ENCODE data around the gene DPM2.

GRCh38 chr9:127982912-127983311 is 45.3 kb upstream of the DPM2 start:
- TF ChIP-seq, protein P1, sequence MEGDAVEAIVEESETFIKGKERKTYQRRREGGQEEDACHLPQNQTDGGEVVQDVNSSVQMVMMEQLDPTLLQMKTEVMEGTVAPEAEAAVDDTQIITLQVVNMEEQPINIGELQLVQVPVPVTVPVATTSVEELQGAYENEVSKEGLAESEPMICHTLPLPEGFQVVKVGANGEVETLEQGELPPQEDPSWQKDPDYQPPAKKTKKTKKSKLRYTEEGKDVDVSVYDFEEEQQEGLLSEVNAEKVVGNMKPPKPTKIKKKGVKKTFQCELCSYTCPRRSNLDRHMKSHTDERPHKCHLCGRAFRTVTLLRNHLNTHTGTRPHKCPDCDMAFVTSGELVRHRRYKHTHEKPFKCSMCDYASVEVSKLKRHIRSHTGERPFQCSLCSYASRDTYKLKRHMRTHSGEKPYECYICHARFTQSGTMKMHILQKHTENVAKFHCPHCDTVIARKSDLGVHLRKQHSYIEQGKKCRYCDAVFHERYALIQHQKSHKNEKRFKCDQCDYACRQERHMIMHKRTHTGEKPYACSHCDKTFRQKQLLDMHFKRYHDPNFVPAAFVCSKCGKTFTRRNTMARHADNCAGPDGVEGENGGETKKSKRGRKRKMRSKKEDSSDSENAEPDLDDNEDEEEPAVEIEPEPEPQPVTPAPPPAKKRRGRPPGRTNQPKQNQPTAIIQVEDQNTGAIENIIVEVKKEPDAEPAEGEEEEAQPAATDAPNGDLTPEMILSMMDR (IDR thresholded peaks at IDR 0.05), result no peak
- no peak for TF ChIP-seq POLR2A (IDR thresholded peaks at IDR 0.05)

Measured in thyroid gland (tissue), 4 donors.